NCI-H1436 treated with DMSO at 0.1 percent for 48 hours (cell line): Measurements from ENCODE around the gene FHOD3.

Experiments used
- DNase-seq: peaks from one replicate; lab custom pipeline; 2025; lab: John Stamatoyannopoulos, UW

Gene FHOD3

DNA sequence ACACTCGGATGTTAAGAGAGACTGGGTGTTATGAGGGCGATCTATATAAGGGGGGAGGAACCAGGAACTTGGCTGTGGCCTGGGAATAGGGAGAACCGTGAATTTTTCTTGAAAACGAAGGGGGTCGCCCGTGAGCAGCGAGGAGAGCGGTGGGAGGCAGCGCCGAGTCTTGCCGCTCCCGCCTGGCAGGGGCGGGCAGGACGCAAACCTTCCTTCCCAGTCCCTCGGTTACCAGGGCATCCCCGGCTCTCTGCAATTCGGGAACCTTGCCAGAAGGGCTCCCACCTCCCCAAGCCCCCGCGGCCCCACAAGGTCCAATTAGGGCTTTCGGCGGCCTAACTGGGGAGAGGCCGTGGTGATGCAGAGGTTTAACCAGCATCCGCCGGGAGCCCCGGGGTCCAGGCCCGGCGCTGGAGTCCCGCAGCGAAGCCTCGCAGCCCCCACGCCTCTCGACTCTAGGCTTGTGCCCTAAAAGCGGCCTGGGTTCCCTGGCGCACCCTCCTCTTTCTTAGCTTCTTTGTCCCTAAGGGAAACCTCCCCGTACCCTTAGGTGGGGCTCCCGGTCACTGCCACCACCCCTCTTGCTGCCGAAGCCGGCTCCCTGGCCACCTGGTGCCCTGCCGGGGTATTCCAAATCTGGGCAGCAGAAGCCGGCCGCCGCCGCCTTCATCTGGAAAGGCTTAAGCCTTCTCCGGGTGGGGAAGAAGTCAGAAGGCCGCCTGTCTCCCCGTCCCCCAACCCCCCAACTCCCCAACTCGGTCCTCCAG is 680 bp upstream of the FHOD3 start:
- no peak for DNase-seq

DNA sequence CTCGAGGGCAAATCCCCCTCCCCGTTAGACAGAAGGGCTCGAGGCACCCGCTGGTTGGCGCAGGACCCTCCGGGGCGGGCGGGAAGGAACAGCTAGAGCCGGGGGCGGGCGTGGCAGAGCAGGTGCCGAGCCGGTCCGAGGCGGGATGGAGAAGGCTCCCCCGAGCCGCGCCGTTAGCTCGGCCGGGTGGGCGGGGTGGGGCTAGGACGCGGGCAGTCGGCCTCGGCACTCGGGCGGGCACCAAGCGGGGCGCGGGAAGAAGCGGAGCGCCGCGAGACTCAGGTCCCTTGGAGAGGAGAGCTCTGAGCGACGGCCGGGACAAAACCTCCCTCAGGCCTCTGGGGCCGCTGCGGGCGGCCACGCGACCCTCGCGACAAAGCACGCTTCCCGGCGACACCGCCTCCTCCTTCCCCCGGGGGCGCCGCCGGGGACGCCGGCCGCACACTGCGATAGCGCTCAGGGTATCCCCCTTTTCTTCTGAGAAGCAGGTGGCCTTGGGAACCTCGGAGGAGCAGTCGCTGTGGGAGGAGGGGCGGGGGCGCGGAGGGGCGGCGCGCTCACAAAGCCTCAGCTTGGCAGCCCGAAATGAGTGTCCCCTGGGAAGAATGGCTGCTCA is 721 bp downstream of the FHOD3 start:
- DNase-seq: no peak

DNA sequence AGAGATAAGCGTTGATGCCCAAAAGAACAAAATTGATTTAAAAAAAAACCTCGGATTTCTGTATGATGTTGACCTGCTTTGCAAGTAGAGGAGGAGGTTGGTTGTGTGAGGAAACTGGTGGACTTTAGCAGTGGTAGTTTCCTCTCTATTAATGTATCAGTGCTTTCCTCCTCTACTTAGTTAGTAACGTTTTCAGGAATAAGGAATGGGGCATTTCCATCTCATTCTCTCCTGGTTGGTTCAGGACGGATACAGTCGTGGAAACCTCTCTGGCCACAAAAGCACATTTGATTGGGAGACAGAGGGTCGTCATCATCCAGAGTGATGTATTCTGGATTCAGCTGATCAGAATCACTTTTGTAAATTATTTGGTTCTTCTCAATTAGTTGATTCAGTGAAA is 1.5 kb downstream of the FHOD3 start:
- no peak for DNase-seq

DNA sequence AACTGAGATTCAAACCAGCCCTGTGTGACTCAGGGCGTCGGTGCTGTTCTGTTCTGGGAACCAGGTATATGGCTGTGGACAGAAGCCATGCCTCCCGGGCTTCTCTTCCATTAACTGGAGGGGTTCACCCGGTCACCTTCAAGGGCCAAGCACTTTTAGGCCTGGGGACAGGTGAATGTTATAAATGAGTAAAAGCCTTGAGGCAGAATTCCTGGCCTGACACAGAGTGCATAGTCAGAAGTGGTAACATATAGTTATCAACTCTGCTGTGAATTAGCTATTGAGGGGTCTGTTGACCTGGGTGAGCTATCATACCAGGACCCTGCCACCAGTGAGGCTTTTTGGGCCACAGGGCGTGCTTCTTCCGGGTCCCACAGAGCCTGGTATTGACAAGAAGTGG is 2.7 kb downstream of the FHOD3 start:
- DNase-seq: no peak

DNA sequence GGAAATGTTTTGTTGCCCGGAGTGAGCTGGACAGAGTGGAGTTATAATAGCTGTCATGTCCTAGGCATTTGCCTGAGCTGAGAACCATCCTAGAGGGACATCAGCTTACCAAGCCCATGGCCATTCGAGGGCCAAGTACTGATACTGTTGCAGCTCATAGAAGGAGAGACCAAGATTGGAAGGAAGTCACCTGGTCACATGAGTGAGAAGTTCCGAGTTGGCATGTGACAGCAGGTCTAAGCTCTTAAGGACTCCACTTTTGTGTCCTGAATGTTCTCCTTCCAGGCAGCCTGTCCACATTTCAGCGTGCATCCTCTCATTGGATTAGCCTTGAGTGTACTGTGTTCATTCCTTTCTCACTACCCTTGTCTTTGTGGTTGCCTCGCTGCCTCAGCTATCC is 4.4 kb downstream of the FHOD3 start:
- no peak for DNase-seq

DNA sequence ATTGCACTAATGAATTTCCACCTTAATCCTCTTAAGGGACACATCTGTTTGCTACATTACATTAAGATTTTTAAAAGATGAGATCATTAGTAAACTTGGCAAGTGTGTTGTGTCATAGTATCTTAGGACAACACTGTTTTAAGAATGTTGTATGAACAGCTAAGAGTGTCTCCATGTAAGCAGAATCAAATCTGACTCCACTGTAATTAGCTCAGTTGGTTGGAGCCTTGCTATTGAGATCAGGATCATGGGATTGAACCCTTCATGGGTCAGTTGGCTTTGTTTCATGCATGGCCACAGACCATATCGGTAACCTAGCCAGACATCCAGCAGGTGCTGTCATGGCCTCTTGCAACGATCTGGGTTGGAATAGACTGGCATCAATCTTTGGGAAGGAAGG is 5.2 kb downstream of the FHOD3 start:
- no peak for DNase-seq

DNA sequence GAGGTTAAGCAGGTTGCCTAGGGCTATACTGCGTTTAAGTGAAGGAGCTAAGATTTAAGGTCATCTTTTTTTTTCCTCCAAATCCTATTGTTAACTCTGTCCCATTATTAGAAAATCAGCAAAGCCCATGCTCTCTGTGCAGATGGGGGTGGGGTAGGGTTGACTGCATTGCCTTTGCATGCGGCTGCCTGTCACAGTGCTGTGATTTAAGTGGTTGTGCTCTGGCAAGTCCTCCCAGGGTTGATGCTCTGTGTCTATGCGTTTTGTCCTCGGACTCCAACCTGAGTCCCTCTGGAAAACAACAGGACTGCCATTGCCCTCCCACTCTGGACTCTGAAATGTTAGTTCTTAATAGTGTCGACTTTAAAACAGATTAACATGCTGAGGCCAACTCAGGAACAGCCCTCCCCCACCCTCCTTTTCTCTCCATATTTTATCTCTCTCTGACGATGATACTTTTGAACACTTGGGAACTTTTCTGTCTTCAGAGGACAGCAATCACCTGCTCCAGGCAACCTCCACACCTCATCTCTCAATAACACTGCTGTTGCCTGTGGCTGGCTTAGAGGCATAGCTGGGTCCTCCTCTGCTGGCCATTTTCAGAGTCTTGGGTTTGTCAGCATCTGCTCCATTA is 5.8 kb downstream of the FHOD3 start:
- no peak for DNase-seq

DNA sequence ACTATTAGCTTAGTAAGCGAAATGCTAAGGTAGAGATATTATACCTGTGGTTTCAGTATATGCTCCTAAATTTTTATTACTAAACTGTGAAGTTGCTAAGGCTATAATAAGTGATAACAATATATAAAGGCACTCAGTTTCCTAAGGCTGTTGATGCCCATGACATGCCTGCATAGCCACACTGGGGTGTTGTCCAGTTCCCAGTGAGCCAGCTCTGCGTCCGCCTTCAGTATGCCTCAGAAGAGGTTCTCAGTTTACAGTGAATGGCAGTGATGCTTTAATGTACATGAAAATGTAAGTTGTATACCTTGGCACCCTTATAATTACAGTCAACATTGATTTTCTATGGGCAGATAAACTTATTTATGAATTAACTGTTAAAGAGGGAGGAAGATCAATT is 7.2 kb downstream of the FHOD3 start:
- no peak for DNase-seq

DNA sequence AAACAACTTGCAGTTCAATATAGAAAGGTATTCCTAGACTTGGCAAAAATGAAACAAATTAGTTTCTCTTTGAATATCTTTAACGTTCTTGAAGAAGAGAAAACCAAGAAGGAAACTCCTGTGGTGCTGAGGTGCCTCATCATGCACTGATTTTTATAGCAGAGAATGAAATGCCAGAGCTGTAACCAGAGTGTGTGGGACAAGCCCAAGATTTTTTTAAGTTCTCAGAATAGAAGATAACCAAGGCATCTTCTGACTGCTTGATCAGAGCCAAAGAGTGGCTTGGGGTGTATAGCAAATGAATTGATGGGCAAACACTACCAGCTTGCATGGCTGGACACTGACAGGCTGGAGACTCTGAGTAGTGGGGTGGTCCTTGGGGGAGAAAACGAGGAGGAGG is 7.9 kb downstream of the FHOD3 start:
- DNase-seq: no peak

DNA sequence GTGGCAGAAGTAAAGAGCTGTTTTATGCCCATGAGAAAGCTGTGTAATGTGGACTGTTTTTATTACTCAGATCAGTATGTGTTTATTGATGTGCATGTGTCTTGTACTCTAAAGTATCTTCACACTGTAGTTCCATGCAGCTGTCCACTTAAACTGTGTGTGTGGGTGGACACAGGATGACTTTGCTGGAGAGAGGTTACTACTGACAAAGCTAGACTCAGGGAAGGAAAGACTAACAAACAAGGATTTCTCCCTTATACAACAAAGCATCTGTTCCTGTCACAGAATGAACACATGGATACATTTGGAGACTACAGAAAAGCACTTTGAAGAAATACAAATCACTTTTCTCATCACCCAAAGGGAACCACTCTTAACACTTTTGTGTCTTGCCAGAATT is 10.0 kb downstream of the FHOD3 start:
- DNase-seq: no peak

DNA sequence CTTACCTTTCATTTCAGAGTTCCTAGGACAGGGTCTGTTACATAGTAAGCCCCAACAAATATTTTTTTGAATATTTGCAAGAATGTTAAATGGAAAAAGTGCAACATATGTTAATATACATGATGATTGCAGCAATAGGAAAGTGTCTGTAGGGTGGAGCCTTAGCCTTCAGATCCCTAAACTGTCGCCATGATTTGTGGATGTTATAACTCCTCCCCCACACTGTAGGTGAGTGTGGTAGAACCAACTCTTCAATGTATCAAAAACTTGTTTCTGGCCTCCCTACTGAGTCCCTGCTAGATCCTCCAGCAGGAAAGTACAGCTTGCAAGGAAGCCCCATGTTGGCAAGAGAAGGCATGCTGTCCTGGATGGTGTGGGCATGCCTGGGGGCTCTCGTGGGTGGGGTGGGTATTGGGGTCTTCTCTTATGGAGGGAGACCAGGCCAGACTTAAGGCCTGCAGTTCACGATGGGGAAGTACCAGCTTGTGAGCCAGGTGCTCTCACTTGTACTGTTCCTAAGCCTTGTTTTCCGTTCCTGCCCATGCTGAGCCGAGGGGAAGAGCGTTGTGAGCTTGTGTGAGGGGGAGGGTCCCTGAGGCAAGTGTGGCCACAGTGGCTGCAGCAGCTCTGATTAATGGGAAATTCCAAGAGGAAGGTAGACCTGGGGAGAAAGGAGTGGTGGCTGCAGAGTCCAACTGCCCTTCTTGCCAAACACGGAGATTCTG is 11.4 kb downstream of the FHOD3 start:
- DNase-seq: no peak

DNA sequence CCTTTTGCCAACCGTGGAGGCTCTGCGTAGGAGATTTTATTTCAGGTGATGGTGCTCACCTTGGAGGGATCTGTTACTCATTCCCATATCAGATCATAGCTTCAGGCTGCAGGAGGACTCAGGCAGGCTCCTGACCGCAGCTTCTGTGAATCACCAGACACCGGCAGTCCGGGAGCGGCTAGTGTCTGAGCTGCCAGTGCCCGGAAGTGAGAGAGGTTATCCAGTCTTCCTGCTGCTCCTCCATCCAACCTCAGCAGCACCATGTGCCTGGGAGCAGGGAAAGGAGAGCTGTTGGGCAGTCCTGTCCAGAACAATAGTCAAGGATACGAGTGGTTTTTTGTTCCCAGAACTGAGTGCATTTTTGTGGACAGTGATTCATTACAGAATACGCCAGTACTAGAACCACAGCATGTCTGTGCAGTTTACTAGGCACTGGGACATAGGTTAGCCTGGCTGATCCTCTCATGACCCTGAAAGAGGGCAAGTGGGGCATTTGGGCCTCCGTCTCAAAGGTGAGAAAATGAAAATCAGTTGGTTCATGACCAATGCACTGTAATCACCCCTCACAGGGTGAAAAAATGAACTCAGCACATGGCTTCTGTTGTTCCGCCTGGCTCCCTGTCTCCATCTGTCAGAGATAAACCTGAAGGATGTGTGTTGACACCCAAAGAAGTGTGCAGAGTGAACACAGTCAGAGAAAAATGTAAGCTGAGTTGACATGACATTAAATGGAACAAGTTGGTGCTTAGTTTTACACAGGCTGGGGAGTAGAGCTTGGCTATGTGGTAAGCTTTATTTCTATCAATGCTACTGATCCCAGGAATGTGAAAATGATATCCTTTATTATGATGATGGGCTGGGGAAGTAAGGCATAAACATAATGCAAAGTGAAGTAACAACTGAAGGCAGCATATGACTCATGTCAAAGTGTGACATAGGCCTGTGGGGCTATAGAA is 12.2 kb downstream of the FHOD3 start:
- no peak for DNase-seq

DNA sequence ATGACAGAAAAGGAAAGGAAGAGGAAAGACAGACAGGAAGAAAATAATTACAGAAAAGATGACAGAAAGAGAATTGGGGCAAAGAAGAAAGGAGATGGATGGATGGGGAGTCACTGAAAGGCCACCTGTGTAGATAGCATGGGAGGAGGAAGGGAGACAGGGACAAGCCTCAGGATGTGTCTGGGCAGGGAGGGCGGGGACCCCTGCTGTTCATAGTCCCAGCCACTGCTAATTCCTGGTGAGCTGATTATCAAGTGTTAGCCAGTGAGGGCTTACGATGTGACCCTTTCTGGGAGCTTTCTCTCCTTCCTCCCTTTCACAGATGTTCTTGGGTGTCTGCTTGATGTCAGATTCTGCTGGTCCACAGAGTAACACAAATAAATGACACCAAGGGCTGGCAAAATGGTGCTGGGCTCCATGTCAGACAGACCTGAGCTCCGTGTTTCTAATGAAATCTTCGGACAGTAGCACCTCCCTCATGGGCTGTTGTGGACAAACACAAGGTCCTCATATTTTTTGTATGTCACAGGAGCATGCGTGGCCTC is 13.6 kb downstream of the FHOD3 start:
- DNase-seq: no peak

DNA sequence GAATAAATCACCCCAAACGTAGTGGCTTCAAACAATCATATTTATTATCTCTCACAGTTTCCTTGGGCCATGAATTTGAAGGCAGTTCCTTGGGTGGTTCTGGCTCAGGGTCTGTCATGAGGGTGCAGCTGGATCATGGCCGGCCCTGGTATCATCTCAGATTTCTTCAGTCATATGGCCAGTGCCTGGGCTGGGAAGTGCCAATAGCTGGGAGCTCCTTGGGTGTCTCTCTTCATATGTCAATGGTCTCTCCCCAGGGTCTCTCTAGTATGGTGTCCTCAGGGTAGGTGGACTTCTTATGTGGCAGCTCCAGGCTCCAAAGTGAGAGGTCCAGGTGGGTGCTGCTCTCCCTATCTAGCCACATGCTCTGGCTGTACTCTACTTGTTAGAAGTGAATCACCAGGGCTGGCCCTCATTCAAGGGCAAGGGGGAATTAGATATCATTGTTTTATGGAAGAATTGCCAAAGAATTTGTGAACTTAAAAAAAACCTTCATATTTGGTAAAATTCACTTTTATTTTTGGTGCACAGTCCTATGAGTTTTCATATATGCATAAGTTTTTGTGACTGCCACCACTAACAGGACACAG is 15.4 kb downstream of the FHOD3 start:
- no peak for DNase-seq

DNA sequence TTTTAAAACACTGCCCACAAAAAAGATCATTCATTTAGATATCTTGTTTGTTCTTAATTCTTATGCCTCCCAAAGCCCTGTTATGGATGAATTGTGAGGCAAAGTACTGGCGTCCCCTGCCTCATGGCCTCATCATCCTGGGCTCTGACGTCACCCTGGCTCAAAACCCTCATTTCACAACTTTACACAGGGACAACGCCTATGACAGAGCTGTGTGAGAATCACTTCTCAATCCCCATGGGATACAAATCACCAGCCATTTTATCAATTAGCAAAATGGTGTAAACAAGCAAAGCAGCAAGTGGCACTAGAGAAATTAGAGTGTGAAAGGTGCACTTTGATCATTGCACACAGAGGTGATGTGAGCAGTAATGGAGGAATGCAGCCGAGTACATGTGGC is 16.6 kb downstream of the FHOD3 start:
- DNase-seq: no peak

DNA sequence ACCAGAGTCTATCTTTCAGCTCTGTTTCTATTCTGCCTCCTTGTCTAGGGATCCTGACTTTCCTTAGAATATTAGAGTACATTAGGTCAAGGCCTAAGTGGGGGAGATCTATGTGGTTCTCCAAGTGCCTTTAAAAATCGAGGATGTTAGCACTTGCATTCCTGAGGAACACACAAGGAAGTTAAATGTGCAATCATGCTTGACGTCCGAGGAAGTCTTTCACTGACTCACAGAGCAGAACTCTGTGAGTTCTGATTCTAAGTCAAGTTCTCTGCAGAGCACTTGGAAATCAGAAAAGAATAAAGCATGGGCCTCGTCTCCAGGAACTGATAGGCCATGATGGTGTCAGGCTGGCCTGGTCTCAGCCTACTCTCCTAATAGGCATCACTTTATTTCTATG is 17.2 kb downstream of the FHOD3 start:
- DNase-seq: no peak

DNA sequence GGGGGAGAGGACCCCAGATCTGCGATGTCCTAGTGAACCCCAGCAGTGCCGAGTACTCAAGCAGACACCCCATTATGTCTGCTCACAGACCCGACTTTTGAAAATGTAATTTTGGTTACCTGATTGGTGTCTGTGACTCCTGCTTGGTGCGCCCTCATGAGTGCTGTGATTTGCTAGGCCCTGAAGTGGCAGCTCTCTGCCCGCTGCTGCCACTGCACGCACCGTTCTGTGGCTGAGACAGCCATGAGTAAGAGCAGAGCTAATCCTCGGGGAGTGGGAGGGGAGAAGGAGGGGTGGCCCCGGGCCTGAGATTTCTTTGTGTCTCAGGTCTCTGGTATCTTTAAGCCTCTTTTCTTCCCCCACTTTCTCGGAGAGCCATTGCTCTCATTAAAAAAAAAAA is 18.2 kb downstream of the FHOD3 start:
- DNase-seq: no peak

DNA sequence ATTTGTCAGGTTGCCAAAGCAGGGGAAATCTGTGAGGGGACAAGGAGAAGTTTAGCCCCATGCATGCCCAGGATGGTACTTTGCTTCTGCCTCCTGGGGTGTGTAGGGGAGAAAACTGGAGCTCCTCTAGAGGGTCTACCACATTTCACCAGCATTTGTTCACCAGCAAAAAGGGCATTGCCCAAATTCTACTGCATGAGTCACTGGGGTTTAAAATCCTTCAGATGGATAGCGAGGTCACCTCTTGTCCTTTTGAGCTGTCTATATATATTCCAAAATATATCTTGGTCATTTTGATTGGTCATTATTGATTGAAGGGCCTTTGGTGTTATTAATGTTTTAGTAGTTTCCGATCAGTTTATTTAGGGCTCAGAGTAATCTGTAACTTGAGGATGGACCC is 18.7 kb downstream of the FHOD3 start:
- no peak for DNase-seq

DNA sequence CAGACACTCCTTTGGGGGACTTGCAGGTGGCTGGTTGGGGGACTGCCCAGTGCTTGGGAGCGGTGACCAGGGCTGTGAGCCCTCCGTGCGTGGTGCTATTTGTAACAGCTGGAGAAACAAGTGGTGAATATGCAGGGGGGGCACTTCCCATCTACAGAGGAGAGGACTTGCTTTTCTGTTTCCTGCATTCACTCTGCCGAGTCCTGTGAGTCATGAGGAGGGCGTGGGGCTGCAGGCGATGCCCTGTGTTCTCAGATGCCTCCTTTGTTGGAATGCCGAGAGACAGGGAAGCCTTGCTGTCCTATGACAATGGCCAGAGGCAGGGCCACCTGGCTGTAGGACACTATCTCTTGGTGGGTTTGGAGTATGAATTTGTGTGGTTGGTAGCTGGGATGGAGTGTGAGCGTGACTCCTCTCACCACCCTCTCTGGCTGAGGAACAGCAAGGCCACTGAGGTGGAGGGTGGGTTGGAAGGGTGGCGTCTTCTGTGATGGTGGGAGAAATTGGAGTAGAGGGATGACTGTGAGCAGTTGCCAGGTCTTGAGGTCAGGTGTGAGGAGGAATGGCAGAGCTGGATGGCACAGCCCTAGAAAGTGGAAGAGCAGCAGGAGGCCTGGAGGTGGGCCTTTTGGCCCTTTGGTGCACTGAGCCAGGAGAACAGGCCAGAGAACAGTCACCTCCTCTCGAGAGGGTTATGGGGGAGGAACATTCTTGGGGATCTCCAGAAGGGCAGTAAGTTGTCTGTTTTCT is 24.3 kb downstream of the FHOD3 start:
- DNase-seq: no peak

DNA sequence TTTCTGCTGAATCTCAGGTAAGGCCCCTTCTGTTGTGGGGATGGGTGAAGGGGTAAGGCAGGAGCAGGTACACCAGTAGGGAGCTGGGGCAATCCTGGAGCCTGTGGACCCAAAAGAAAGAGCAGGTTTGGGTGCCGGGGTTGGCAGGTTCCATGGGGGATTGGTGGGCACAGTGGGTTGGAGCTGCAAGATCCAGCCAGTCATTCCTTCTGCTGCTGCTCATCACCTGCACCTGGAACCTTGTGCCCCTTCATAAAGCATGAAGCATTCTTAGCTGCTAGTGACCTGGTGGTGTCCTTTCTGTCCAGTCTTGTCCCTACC is 24.9 kb downstream of the FHOD3 start:
- DNase-seq: no peak

DNA sequence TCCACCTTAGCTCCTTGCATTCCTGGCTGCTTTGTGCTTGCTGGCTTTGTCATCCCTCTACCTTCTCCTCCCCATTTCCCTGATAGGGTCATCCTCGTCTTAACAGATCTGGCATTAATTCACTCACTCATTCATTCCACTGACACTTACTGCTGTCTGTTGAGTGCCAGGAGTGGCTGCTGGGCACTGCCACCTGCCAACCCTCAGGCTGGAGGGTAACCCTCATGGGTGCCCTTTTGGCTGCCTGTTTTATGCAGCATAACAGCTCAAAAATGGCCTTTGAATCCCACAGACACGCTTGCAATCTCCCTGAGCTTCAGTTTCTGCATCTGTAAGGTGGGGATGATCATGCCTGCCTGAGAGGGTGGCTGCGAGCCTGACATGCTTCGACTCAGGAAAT is 25.2 kb downstream of the FHOD3 start:
- DNase-seq: no peak
